ENCODE measurements around the gene ST6GAL1.
"Not testable (repeated sequence)": the region's sequence is repeated elsewhere in the genome, so short reads cannot be mapped to it uniquely, and the experiment has no call there.

ST6GAL1 gene

GRCh38 chr3:186973702-186974101 lies 43.4 kb downstream of the ST6GAL1 start:
- DNase-seq: no peak

DNA sequence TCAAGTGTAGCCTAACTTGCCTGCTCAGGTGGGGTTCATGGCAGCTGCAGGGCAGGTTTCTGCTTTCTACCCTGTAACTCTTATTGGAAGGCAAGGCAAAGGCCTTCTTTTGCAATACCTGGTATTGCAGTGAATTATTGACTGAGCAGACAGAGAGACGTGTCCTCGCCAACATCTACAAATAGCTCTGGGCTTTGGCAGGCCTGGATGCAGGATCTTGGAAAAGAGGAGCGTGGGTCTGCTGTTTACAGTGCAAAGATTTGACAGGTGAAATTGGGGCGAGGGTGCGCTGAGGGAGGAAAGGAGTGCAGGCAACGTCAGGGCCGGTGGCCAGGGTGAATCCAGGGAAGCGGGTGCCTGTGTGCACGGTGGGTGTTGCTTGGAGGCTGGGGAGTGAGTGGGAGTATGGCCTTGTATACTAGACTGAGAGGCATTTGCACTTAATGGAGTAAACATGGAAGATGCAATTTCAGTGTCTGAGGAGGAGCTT lies 44.5 kb downstream of the ST6GAL1 start:
- no peak for DNase-seq

GRCh38 chr3:186975726-186976125 lies 45.4 kb downstream of the ST6GAL1 start:
- no peak for DNase-seq

GRCh38 chr3:186976837-186977750 lies 46.8 kb downstream of the ST6GAL1 start:
- DNase-seq: no peak

GRCh38 chr3:186978712-186979111 lies 48.4 kb downstream of the ST6GAL1 start:
- no peak for DNase-seq

DNA sequence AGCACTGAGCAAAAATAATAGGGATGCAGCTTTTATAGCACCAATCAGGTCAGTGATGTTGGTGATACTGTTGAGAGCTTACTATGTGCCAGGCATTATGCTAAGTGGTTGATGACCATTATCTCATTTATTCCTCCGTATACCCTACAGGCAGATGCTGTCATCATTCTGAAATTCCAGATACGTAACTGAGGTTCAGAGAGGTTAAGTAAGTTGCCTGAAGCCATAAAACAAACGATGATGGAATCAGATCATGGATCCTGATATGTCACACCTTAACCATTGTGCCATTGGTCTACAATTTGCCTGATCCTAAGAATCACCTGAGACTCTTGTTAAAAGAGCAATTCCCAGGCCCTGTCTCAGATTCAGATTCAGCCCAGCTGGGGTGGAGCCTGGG lies 49.5 kb downstream of the ST6GAL1 start:
- DNase-seq: no peak

- no peak for DNase-seq
Observed at GRCh38 chr3:186980989-186981388, 50.7 kb downstream of the ST6GAL1 start.

GRCh38 chr3:186983659-186984058 lies 53.3 kb downstream of the ST6GAL1 start:
- DNase-seq: no peak

DNA sequence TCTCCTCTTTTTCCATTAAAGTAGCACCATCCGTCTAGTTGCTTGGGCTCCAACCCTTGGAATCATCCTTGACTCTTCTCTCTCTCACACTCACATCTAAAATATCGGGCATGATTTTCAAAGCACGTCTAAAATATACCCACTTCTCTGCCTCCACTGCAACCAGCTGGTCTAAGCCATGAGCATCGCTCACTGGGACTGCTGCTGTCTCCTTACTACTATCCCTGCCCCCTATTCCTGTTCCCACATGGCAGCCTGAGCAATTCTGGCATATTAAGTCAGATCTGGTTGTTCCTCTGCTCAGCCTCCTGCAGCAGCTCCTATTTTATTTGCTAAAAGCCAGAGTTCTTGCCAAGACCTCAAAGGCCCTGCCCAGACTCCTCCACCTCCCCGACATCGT lies 53.7 kb downstream of the ST6GAL1 start:
- DNase-seq: no peak

DNA sequence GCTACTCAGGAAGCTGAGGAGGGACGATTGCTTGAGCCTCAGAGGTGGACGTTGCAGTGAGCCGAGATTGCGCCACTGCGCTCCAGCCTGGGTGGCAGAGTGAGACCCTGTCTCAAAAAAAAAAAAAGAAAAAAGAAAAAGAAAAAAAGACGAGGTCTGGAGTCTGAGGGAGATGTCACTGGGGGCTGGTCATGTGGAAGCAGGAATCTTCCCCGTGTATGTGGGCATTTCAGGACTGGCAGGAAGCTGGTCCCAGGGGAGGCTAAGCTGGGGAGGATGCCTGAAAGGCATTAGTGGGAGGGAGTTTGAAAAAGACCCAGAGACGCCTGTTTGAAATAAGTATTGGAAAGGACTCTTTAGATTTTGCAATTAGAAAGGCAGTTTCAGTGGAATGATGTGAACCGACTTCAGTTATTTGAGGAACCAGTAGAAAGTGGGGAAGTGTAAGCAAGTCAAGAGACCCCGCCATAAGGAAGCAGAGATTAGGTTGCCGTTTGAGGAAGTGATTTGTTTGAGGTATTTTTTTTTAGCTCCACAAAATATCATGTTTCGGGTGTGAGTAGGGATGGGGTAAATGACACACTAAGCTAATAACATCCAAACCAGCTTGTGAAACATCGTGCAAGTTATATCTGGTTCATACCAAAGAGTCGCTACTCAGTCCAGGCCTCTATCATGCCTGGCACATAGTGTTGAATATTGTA lies 55.5 kb downstream of the ST6GAL1 start:
- DNase-seq: peak; percentile 10 to 37

DNA sequence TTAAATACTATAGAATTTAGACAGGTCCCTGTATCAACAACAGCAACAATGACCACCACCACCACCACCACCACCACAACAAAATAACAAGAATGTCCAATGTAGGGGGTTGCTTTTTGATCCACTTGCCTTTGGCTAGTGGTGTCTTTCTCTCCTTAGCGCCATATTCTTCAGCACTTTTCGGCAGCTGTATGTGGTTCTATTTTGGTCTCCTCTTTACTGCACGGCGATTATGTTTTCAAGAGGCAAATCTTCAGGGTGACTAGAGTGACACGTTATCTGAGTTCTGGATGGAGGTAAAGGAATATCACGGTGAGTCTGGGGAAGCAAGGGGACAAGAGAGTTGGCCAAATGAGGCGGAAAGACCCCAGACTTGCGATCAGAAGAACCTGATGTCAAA lies 56.1 kb downstream of the ST6GAL1 start:
- DNase-seq: no peak

- no peak for DNase-seq
Observed at GRCh38 chr3:186986816-186987215, 56.5 kb downstream of the ST6GAL1 start.

- no peak for DNase-seq
Observed at GRCh38 chr3:186988806-186989205, 58.5 kb downstream of the ST6GAL1 start.

GRCh38 chr3:186989429-186989828 lies 59.1 kb downstream of the ST6GAL1 start:
- no peak for DNase-seq

- DNase-seq: no peak
Observed at GRCh38 chr3:186990277-186990676, 60.0 kb downstream of the ST6GAL1 start.

DNA sequence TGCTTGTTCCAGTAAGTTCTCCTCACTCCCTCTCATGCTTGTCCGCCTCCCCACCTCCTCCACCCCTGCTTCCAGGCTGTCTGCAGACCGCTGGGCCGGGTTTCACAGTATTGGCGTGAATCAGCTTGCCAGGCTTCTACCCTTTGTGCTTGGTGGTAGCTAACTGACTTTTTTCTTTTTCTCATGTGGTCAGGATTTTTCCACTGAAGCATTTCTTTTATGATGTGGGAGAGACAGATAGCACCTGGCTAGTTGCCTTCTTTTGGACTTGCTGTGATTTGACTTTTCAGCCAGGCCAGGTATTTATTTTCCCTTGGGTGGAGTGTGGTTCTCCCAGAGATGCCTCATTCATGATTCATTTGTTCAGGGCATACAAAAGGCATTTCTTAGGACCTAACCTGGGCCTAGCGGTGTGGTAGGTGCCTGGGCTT lies 60.6 kb downstream of the ST6GAL1 start:
- no peak for DNase-seq

DNA sequence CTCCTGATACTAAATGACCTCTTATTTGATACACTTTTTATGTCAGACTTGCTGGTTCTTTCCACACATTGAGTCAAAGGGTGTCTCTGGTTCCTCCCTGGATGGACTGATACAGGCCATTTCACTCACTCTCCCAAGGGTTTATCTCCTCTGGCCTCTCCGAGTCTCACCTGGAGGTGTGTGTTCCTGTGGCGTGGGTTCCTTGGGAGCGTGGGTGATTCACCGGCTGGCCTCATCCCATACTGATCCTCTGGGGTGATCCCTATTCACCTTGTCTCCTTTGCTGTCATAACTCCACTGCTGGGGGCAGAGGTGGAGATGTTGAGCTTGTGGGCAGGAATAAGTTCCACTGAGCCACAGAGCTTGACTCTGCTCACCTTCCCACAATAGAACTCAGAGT lies 61.1 kb downstream of the ST6GAL1 start:
- no peak for DNase-seq

- not testable (repeated sequence) for DNase-seq
Observed at GRCh38 chr3:186992096-186992495, 61.8 kb downstream of the ST6GAL1 start.

- DNase-seq: no peak
Observed at GRCh38 chr3:186993210-186993782, 63.0 kb downstream of the ST6GAL1 start.

DNA sequence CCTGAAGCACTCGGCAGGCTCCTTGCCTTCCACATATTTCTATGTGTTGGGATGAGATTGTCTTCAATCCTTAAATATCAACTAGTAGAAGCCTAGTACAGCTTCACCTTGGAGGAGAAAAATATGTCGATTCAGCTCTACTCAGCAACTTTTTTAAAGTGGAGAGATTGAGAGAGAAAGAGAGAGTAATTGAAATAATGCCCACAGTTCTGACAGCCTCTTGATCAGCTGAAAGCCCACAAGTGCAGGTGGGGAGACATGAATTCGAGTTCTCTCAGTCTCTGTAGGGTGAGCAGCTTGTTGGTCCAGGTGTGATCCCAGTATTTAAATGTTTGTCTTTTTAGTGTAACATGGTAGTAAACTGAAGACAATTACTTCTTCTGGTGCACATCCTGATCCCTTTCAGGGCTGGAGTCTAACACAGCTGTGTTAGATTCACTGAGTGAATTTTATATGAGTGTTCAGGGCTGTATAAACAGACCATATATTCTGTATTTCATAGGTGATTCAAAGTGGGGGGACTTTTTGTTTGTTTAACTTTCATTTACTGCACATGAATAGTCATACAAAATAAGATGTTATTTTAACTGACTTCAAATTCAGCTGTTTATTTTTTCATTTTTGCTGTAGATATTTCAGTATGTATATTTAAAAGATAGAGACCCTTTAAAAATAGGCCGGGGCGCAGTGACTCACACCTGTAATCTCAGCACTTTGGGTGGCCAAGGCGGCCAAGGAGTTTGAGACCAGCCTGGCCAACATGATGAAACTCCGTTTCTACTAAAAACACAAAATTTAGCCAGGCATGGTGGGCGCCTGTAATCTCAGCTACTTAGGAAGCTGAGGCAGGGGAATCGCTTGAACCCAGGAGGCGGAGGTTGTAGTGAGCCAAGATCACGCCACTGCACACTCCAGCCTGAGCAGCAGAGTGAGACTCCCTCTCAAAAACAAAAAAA lies 64.0 kb downstream of the ST6GAL1 start:
- DNase-seq: no peak

DNA sequence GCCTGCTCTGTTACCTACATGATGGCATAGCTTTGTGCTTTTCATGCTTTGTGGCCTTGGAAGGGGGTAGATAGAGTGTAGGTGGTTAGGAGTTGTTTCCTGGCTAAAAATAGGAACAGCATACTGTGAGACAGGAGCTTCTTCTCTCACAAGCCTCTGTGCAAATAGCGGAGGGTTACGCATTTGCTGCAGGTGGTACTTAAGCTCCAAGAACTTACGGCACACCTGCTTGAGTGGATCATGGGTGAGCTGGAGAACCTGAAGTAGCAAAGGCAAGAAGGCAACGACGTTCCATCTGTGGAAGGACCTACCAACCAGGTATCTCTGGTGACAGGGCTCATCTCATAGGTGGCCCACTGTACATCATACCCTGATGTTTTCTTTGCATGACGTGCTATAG lies 66.0 kb downstream of the ST6GAL1 start:
- no peak for DNase-seq

DNA sequence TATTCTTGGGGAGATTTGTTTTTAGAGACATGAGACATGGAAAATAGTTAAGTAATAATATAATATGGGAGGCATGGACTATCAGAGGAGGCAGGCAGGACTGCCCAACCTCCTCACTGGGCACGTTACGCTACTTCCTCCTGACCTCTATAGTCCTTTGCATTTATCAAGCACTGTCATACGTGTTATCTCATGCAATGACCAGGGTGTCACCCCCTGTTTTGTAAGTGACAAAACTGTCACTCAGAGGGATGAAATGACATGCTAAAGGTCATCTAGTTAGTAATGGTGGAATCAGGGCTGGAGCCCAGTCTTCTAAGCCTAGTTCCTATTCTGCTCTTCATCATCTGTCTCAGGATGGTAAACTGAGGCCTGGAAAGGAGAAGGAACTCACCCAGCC lies 66.7 kb downstream of the ST6GAL1 start:
- no peak for DNase-seq
